ENCODE results near the gene SIGLEC11.

DNA sequence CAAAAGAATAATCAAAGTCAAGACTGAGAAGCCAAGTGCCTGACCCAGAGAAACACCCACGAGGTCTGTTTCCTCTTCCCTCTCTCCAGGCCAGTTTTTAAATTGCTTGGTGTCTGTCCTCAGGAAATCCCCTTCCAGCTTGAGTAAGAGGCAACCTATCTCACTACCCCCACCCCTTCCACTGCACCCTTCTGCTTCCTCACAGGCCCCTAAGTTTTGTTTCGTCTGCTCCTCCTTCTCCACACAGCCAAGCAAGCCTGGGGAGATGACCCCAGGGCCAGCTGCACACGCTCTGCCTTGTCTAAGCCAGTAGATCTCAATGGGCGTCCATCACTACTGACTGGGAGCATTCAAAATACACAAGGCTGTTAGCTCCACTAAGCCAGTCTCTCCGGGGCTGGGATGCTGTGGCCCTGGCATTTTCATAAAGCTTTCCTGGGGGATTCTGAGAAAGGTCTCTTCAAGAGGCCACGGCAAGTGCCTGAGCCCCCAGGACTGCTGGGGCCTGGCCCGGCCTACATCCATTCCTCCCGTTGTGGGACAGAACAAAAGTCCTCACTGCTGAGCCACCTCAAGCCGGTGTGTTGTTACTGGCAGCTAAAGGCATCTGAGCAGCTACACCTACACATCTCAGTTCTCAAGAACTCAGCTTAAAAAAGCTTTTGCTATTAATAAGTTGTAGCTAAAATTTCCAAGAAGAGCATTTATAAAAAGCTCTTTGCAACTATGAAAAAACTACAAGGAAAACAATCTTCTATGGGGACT, 49.4 kb downstream of the SIGLEC11 start:
- TF ChIP-seq, protein P1, sequence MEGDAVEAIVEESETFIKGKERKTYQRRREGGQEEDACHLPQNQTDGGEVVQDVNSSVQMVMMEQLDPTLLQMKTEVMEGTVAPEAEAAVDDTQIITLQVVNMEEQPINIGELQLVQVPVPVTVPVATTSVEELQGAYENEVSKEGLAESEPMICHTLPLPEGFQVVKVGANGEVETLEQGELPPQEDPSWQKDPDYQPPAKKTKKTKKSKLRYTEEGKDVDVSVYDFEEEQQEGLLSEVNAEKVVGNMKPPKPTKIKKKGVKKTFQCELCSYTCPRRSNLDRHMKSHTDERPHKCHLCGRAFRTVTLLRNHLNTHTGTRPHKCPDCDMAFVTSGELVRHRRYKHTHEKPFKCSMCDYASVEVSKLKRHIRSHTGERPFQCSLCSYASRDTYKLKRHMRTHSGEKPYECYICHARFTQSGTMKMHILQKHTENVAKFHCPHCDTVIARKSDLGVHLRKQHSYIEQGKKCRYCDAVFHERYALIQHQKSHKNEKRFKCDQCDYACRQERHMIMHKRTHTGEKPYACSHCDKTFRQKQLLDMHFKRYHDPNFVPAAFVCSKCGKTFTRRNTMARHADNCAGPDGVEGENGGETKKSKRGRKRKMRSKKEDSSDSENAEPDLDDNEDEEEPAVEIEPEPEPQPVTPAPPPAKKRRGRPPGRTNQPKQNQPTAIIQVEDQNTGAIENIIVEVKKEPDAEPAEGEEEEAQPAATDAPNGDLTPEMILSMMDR (IDR thresholded peaks at IDR 0.05), result no peak
- no peak for TF ChIP-seq EZH2 (IDR thresholded peaks at IDR 0.05; ENCODE audit: borderline replicate concordance, insufficient read depth, low read depth, low read length, poor library complexity, severe bottlenecking)
